MM.1S (cell line): ENCODE results near the gene TEK.

ENCODE experiments used
- DNase-seq: peaks from one replicate; pipeline ENCODE4 v3.0.0-alpha.2; 2015
- H2AFZ ChIP-seq: fragments of 300-600 bp; sonication (generic); 2 replicates; pipeline ENCODE4 v1.6.0; 2016; ENCODE audit warnings: antibody characterized with exemption, low read length
- H3F3A ChIP-seq: fragments of 300-600 bp; sonication (generic); 2 replicates; pipeline ENCODE4 v1.6.1; 2016; ENCODE audit warnings: mild to moderate bottlenecking, antibody characterized with exemption, low read length, moderate library complexity, mixed read lengths; ENCODE audit not compliant: insufficient read depth
- H3K27ac ChIP-seq: fragments of 300-600 bp; sonication (generic); 2 replicates; pipeline ENCODE4 v1.5.1; 2016; ENCODE audit warnings: mild to moderate bottlenecking, low read length
- H3K27me3 ChIP-seq: fragments of 300-600 bp; sonication (generic); replicated peaks from 2 replicates; pipeline ENCODE4 v1.6.0; 2016; ENCODE audit warnings: low read length; ENCODE audit not compliant: insufficient read depth
- H3K36me3 ChIP-seq: fragments of 300-600 bp; sonication (generic); replicated peaks from 2 replicates; pipeline ENCODE4 v1.6.1; 2016; ENCODE audit warnings: mild to moderate bottlenecking, low read length, mixed read lengths; ENCODE audit not compliant: insufficient read depth
- H3K4me1 ChIP-seq: fragments of 300-600 bp; sonication (generic); 2 replicates; pipeline ENCODE4 v1.6.1; 2016; ENCODE audit warnings: low read length, mixed read lengths
- H3K4me2 ChIP-seq: fragments of 300-600 bp; sonication (generic); 2 replicates; pipeline ENCODE4 v1.6.0; 2016; ENCODE audit warnings: low read depth, low read length
- H3K4me3 ChIP-seq: fragments of 300-600 bp; sonication (generic); 2 replicates; pipeline ENCODE4 v1.5.1; 2016; ENCODE audit warnings: low read length, mixed read lengths
- H3K79me2 ChIP-seq: fragments of 300-600 bp; sonication (generic); 2 replicates; pipeline ENCODE4 v1.6.1; 2016; ENCODE audit warnings: mixed run types, low read length, mixed read lengths
- H3K9ac ChIP-seq: fragments of 300-600 bp; sonication (generic); 2 replicates; pipeline ENCODE4 v1.6.1; 2016; ENCODE audit warnings: low read length, mixed read lengths
- H3K9me2 ChIP-seq: fragments of 300-600 bp; sonication (generic); replicated peaks from 2 replicates; pipeline ENCODE4 v1.6.1; 2016; ENCODE audit warnings: mild to moderate bottlenecking, low read length, mixed read lengths; ENCODE audit not compliant: insufficient read depth
- H3K9me3 ChIP-seq: fragments of 300-600 bp; sonication (generic); replicated peaks from 2 replicates; pipeline ENCODE4 v1.6.1; 2016; ENCODE audit warnings: mild to moderate bottlenecking, low read length, mixed read lengths; ENCODE audit not compliant: insufficient read depth
- H4K20me1 ChIP-seq: fragments of 300-600 bp; sonication (generic); 2 replicates; pipeline ENCODE4 v1.6.1; 2016; ENCODE audit warnings: mild to moderate bottlenecking, low read length, moderate library complexity, mixed read lengths; ENCODE audit not compliant: insufficient read depth
- EZH2 ChIP-seq: fragments of 300-600 bp; sonication (generic); optimal IDR thresholded peaks from 2 replicates; pipeline ENCODE3; 2017; ENCODE audit warnings: low read depth, mild to moderate bottlenecking, antibody characterized with exemption, low read length, mixed read lengths
- EZH2phosphoT487 ChIP-seq: fragments of 300-600 bp; sonication (generic); IDR thresholded peaks from 2 replicates; pipeline ENCODE4 v1.6.1; 2018; ENCODE audit warnings: antibody characterized with exemption, low read length
- TF ChIP-seq, protein P1 (sequence below): fragments of 300-600 bp; sonication (generic); IDR thresholded peaks from 2 replicates; pipeline ENCODE4 v1.5.1; 2016; ENCODE audit warnings: antibody characterized with exemption, low read length, mixed read lengths

TEK gene

GRCh38 chr9:27203783-27204182, 94.8 kb downstream of the TEK start:
- Histone ChIP-seq H3K79me2 (no peaks in the 10 kb centered on the region), H3K27me3 (no peaks in the 10 kb centered on the region), H3K4me1 (no peaks in the 10 kb centered on the region), H3K27ac (no peak overlapping the region), H3K4me2 (no peak overlapping the region), H3K9me3 (no peaks in the 10 kb centered on the region), H3K9me2 (no peaks in the 10 kb centered on the region), H3F3A (no peaks in the 10 kb centered on the region), H2AFZ (no peak overlapping the region), H4K20me1 (no peaks in the 10 kb centered on the region), H3K9ac (no peak overlapping the region), H3K36me3 (no peaks in the 10 kb centered on the region), H3K4me3 (no peak overlapping the region)
- TF ChIP-seq, protein P1, sequence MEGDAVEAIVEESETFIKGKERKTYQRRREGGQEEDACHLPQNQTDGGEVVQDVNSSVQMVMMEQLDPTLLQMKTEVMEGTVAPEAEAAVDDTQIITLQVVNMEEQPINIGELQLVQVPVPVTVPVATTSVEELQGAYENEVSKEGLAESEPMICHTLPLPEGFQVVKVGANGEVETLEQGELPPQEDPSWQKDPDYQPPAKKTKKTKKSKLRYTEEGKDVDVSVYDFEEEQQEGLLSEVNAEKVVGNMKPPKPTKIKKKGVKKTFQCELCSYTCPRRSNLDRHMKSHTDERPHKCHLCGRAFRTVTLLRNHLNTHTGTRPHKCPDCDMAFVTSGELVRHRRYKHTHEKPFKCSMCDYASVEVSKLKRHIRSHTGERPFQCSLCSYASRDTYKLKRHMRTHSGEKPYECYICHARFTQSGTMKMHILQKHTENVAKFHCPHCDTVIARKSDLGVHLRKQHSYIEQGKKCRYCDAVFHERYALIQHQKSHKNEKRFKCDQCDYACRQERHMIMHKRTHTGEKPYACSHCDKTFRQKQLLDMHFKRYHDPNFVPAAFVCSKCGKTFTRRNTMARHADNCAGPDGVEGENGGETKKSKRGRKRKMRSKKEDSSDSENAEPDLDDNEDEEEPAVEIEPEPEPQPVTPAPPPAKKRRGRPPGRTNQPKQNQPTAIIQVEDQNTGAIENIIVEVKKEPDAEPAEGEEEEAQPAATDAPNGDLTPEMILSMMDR: no peak
- no peak for TF ChIP-seq EZH2phosphoT487
- no peak for TF ChIP-seq EZH2
- no peak for DNase-seq

DNA sequence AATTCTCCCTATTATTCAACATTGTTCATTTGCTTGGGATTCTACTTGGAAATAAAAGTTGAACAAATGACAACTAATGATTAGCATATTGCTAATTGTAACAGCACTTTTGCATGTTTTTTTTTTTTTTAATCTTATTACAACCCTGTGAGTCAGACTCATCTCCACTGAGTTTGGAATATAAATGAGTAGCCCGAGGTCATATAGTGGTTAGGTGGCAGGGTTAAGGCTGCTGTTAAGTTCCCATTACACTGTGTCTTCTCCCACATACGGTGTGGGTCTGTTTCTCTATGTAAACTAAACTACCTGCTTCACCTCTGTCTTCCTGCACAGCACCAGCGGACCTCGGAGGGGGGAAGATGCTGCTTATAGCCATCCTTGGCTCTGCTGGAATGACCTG, 95.6 kb downstream of the TEK start:
- no peak overlapping the region for H3K4me3 ChIP-seq
- H3K79me2 ChIP-seq: no peaks in the 10 kb centered on the region
- no peaks in the 10 kb centered on the region for H3F3A ChIP-seq
- H3K4me2 ChIP-seq: no peak overlapping the region
- no peak for DNase-seq
- no peaks in the 10 kb centered on the region for H4K20me1 ChIP-seq
- no peak overlapping the region for H2AFZ ChIP-seq
- no peaks in the 10 kb centered on the region for H3K36me3 ChIP-seq
- no peak for TF ChIP-seq EZH2
- TF ChIP-seq EZH2phosphoT487: no peak
- TF ChIP-seq, protein P1: no peak
- no peak overlapping the region for H3K9ac ChIP-seq
- no peaks in the 10 kb centered on the region for H3K4me1 ChIP-seq
- H3K27ac ChIP-seq: no peak overlapping the region
- no peaks in the 10 kb centered on the region for H3K9me3 ChIP-seq
- H3K9me2 ChIP-seq: no peaks in the 10 kb centered on the region
- H3K27me3 ChIP-seq: no peaks in the 10 kb centered on the region

GRCh38 chr9:27205198-27205597, 96.2 kb downstream of the TEK start:
- TF ChIP-seq, protein P1: no peak
- TF ChIP-seq EZH2phosphoT487 (no peak), EZH2 (no peak)

DNA sequence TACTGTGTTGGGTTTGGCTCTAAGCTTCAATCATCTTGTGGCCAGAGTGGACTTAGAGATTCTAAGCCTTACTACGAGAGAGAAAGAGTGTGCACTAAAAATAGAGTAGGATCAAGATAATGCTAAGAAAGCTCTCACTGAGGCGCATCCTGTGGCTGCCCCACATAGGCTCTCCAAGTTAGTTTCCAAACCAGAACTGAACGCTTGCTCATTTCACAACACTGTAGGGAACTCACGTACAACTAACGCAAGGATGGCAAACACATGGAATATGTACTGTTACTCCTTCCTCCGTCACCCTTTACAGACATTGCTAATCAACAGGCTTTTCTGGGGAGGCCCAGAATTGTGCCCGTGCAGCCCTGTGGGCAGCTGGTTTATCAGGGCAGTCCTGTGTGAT, 97.0 kb downstream of the TEK start:
- no peaks in the 10 kb centered on the region for H3K9me2 ChIP-seq
- no peak overlapping the region for H3K9ac ChIP-seq
- no peaks in the 10 kb centered on the region for H3K36me3 ChIP-seq
- no peaks in the 10 kb centered on the region for H3K27me3 ChIP-seq
- no peaks in the 10 kb centered on the region for H3F3A ChIP-seq
- H2AFZ ChIP-seq: no peak overlapping the region
- TF ChIP-seq EZH2: no peak
- TF ChIP-seq EZH2phosphoT487: no peak
- TF ChIP-seq, protein P1: no peak
- H3K27ac ChIP-seq: no peak overlapping the region
- no peaks in the 10 kb centered on the region for H3K9me3 ChIP-seq
- H4K20me1 ChIP-seq: no peaks in the 10 kb centered on the region
- H3K79me2 ChIP-seq: no peaks in the 10 kb centered on the region
- H3K4me1 ChIP-seq: no peaks in the 10 kb centered on the region
- H3K4me2 ChIP-seq: no peak overlapping the region
- H3K4me3 ChIP-seq: no peak overlapping the region
- no peak for DNase-seq

More at GRCh38 chr9:27205198-27205597, 96.2 kb downstream of the TEK start:
- Histone ChIP-seq H3K9me3 (no peaks in the 10 kb centered on the region), H3K9me2 (no peaks in the 10 kb centered on the region), H4K20me1 (no peaks in the 10 kb centered on the region), H3F3A (no peaks in the 10 kb centered on the region), H3K4me1 (no peaks in the 10 kb centered on the region), H3K36me3 (no peaks in the 10 kb centered on the region), H3K79me2 (no peaks in the 10 kb centered on the region), H2AFZ (no peak overlapping the region), H3K27me3 (no peaks in the 10 kb centered on the region), H3K4me2 (no peak overlapping the region), H3K9ac (no peak overlapping the region), H3K4me3 (no peak overlapping the region), H3K27ac (no peak overlapping the region)
- DNase-seq: no peak
